ENCODE measurements around the gene PDE5A.

GRCh38 chr4:119652998-119653397, 24.4 kb upstream of the PDE5A start:
- TF ChIP-seq MAX (IDR thresholded peaks at IDR 0.05; ENCODE audit: low read depth, low read length): no peak
- no peak for TF ChIP-seq NBN (IDR thresholded peaks at IDR 0.05)
- TF ChIP-seq WRNIP1 (IDR thresholded peaks at IDR 0.05; ENCODE audit: borderline replicate concordance, low read depth, low read length): no peak
- no peak for TF ChIP-seq YY1 (IDR thresholded peaks at IDR 0.05; ENCODE audit: low read depth, low read length)
- no peak for TF ChIP-seq POU2F2 (IDR thresholded peaks at IDR 0.05; ENCODE audit: borderline replicate concordance, low read depth, low read length)

Data from GM12878 (cell line).